Frontal cortex (tissue), 4 donors: Measurements from ENCODE around the gene C19orf44. TPM values are rescaled to one million over a fixed set of nuclear protein-coding genes. Genes with fewer than 3 reads are reported as not detected.
"Not testable (repeated sequence)": the region's sequence is repeated elsewhere in the genome, so short reads cannot be mapped to it uniquely, and the experiment has no call there.

Experiments
- DNase-seq, 2 donors: peaks; one replicate each; pipeline ENCODE4 v3.0.0; 2012; ENCODE audit warnings: low spot score in 2 of 2
- FAIRE-seq: peaks from 2 replicates; lab custom pipeline; 2012; peaks lifted over from hg19 to GRCh38; lab: Jason Lieb, UNC
- total RNA-seq: library from RNA; depleted of rRNA; stranded (reverse); fragments of >200 nt; gene quantifications from one replicate; pipeline ENCODE4 v1.2.3, GENCODE V29; 2014
- donor health status: control.
- donor health status: control.
- donor health status: control.

C19orf44 gene
- total RNA-seq, 1 donor from 2014 or later = 3.3 TPM

DNA sequence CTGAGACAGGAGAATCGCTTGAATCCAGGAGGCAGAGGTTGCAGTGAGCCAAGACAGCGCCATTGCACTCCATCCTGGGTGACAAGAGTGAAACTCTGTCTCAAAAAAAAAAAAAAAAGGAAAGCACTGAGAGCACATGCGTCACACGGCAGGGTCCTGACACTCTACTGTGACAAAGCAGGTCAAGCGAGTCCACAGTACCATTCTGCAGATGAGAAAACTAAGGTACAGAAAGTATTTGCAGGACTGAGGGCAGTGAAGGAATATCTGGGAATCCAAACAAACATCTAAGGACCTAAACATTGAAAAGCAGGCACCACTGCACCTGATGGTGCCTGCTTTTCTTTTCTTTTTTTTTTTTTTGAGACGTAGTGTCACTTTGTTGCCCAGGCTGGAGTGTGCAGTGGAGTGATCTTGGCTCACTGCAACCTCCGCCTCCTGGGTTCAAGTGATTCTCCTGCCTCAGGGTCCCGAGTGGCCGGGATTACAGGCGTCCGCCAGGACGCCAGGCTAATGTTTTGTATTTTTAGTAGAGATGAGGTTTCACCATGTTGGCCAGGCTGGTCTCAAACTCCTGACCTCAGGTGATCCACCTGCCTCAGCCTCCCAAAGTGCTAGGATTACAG lies 29.3 kb upstream of the C19orf44 start:
- not testable (repeated sequence) for FAIRE-seq, DNase-seq

- DNase-seq (no peak), FAIRE-seq (no peak)
These were observed 28.6 kb upstream of the C19orf44 start for GRCh38 chr19:16467581-16467980.

GRCh38 chr19:16470541-16470910 lies 25.7 kb upstream of the C19orf44 start:
- DNase-seq (no peak), FAIRE-seq (no peak)

GRCh38 chr19:16470911-16471811 lies 25.0 kb upstream of the C19orf44 start:
- FAIRE-seq (no peak), DNase-seq (peak in 1 of 2 donors; percentile 38)

- not testable (repeated sequence) for FAIRE-seq, DNase-seq
These were observed 23.7 kb upstream of the C19orf44 start for GRCh38 chr19:16472559-16472899.

DNA sequence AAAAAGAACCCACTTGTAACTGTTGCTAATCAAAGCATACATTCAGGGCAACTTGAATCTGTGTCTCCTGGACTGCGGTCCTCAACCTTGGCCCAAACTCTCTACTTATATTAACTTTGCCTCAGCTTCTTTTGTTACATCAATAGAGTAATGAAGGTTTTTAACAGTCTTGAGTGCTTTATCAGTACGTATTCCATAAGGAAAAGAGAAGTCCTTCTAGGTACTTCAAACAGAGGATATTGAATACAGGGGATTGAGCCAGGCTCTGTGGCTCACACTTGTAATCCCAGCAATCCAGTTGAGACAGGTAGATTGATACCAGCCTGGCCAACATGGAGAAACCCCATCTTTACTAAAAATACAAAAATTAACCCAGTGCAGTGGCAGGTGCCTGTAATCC lies 23.2 kb upstream of the C19orf44 start:
- DNase-seq = no peak
- no peak for FAIRE-seq

DNA sequence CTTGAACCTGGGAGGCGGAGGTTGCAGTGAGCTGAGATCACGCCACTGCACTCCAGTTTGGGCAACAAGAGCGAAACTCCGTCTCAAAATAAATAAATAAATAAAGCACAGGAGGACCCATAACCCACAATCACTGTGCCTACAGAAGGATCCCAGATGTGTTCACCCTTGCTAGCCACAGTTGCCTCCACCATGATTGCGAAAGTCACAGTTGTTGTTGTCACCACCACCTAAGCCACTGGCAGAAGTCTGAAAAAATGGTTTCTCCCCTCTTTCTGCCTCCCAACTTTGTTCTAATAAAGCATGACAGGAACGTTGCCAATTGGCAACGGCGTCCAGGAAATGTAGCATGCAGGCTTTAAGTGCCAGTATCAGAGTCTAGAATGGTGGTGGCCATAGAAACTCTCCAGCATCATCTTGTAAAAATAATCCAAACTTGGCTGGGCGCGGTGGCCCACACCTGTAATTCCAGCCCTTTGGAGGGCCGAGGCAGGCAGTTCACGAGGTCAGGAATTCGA lies 22.3 kb upstream of the C19orf44 start:
- no peak for FAIRE-seq
- no peak for DNase-seq

GRCh38 chr19:16476401-16476800 lies 19.8 kb upstream of the C19orf44 start:
- FAIRE-seq (no peak), DNase-seq (no peak)

- DNase-seq (no peak), FAIRE-seq (no peak)
These were observed 18.9 kb upstream of the C19orf44 start for GRCh38 chr19:16477311-16477710.

- DNase-seq (no peak), FAIRE-seq (no peak)
These were observed 13.4 kb upstream of the C19orf44 start for GRCh38 chr19:16482745-16483144.

DNA sequence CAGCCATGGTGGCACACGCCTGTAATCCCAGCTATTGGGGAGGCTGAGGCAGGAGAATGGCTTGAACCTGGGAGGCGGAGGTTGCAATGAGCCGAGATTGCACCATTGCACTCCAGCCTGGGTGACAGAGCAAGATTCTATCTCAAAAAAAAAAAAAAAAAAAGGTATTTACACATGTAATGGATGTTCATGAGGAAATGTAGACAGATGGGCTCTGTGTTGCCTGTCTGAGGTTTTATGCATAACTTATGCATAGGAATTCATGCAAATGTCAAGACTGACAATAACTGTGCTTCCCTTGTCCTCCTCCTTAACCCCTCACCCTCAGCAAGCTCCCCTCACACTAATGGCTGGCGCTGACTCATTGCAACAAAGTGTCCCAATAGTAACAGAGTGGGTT lies 9.7 kb upstream of the C19orf44 start:
- FAIRE-seq = not testable (repeated sequence)

DNA sequence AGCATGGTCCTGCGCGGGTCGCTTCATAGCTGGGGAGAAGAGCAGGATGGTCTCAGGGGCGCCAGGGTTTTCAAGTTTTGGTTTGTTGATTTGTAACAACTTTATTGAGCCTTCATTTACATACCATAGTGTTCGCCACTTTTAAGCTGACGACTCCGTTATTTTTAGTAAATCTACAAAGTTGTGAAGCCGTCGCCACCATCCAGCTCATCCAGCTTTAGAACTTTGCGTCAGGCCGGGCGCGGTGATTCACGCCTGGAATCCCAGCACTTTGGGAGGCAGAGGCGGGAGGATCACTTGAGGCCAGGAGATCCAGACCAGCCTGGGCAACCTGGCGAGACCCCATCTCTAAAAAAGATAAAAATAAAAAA lies 404 bp downstream of the C19orf44 start:
- no peak for DNase-seq

More for the DNA sequence above, 9.7 kb upstream of the C19orf44 start:
- not testable (repeated sequence) for DNase-seq

GRCh38 chr19:16497042-16497441 lies 848 bp downstream of the C19orf44 start:
- DNase-seq (no peak), FAIRE-seq (no peak)

More for the DNA sequence above, 404 bp downstream of the C19orf44 start:
- no peak for FAIRE-seq

GRCh38 chr19:16497837-16498236 lies 1.6 kb downstream of the C19orf44 start:
- DNase-seq (no peak), FAIRE-seq (no peak)

- FAIRE-seq (no peak), DNase-seq (no peak)
These were observed 8.1 kb downstream of the C19orf44 start for GRCh38 chr19:16504271-16504670.

DNA sequence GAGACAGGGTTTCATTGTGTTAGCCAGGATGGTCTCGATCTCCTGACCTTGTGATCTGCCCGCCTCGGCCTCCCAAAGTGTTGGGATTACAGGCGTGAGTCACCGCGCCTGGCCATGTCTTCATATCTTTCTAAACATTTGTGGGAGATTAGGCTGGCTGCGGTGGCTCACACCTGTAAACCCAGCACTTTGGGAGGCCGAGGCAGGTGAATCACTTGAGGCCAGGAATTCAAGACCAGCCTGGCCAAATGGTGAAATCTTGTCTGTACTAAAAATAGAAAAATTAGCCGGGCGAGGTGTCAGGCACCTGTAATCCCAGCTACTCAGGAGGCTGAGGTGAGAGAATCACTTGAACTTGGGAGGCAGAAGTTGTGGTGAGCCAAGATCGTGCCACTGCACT lies 10.0 kb downstream of the C19orf44 start:
- not testable (repeated sequence) for FAIRE-seq, DNase-seq

DNA sequence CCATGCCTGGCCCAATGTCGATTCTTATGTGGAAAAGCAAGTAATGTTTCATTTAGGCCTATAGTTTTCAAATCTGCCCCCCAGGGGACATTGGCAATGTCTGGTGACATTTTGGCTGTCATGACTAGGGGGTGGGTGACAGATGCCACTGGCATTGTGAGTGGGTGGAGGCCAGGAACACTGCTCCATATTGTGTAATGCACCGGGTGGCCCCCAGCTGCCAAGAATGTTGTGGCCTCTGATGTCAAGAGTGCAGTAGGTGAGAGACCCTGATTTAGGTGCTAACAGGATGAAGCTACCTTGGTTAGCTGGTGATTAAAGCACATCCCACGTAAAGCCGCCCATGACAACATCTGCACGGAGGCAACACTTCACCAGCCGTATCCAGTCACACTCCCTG lies 10.8 kb downstream of the C19orf44 start:
- FAIRE-seq = no peak

GRCh38 chr19:16508546-16508945 lies 12.4 kb downstream of the C19orf44 start:
- FAIRE-seq = no peak
- no peak for DNase-seq

More for the DNA sequence above, 10.8 kb downstream of the C19orf44 start:
- no peak for DNase-seq

GRCh38 chr19:16509141-16510061 lies 13.2 kb downstream of the C19orf44 start:
- FAIRE-seq (no peak), DNase-seq (peak; percentile 20 to 49)

DNA sequence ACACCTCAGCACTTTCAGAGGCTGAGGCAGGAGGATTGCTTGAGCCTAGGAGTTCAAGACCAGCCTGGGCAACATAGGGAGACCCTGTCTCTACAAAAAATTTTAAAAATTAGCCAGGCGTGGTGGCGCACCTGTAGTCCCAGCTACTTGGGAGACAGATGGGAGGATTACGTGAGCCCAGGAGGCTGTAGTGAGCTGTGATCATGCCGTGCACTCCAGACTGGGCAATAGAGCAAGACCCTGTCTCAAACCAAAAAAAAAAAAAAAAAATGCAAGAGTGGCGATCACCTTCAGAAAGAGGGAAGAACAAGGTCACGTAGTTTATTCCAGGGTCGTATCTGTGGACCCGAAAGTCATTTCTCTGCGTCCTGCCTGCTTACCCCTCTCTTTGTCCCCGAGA lies 16.4 kb downstream of the C19orf44 start:
- not testable (repeated sequence) for DNase-seq

More for the DNA sequence above, 16.4 kb downstream of the C19orf44 start:
- not testable (repeated sequence) for FAIRE-seq
